SIG-M5 (cell line): ENCODE results near the gene KIAA0825.

ENCODE experiments used
- DNase-seq: peaks from one replicate; lab custom pipeline; 2025; lab: John Stamatoyannopoulos, UW

KIAA0825 gene

GRCh38 chr5:94308442-94308841, 310.0 kb downstream of the KIAA0825 start:
- no peak for DNase-seq

- DNase-seq: no peak
Observed at GRCh38 chr5:94304146-94304545, 314.3 kb downstream of the KIAA0825 start.

GRCh38 chr5:94288937-94289336, 329.5 kb downstream of the KIAA0825 start:
- no peak for DNase-seq

GRCh38 chr5:94285984-94286383, 332.4 kb downstream of the KIAA0825 start:
- no peak for DNase-seq

GRCh38 chr5:94283093-94283492, 335.3 kb downstream of the KIAA0825 start:
- no peak for DNase-seq

- DNase-seq: no peak
Observed at GRCh38 chr5:94281236-94281801, 337.1 kb downstream of the KIAA0825 start.

GRCh38 chr5:94276751-94277150, 341.7 kb downstream of the KIAA0825 start:
- DNase-seq: no peak

GRCh38 chr5:94276048-94276447, 342.4 kb downstream of the KIAA0825 start:
- no peak for DNase-seq

- DNase-seq: no peak
Observed at GRCh38 chr5:94274707-94275106, 343.7 kb downstream of the KIAA0825 start.

- no peak for DNase-seq
Observed at GRCh38 chr5:94268226-94268625, 350.2 kb downstream of the KIAA0825 start.

GRCh38 chr5:94267350-94267899, 351.0 kb downstream of the KIAA0825 start:
- no peak for DNase-seq

GRCh38 chr5:94266170-94266569, 352.2 kb downstream of the KIAA0825 start:
- DNase-seq: no peak

GRCh38 chr5:94263068-94263467, 355.3 kb downstream of the KIAA0825 start:
- DNase-seq: no peak

GRCh38 chr5:94260096-94260495, 358.3 kb downstream of the KIAA0825 start:
- no peak for DNase-seq

GRCh38 chr5:94254214-94254613, 364.2 kb downstream of the KIAA0825 start:
- DNase-seq: no peak

GRCh38 chr5:94250985-94251384, 367.4 kb downstream of the KIAA0825 start:
- DNase-seq: no peak

GRCh38 chr5:94249430-94249829, 369.0 kb downstream of the KIAA0825 start:
- no peak for DNase-seq

- DNase-seq: no peak
Observed at GRCh38 chr5:94248175-94248875, 370.1 kb downstream of the KIAA0825 start.

GRCh38 chr5:94245608-94246007, 372.8 kb downstream of the KIAA0825 start:
- no peak for DNase-seq

- no peak for DNase-seq
Observed at GRCh38 chr5:94244921-94245320, 373.5 kb downstream of the KIAA0825 start.

GRCh38 chr5:94243612-94244011, 374.8 kb downstream of the KIAA0825 start:
- no peak for DNase-seq

- DNase-seq: no peak
Observed at GRCh38 chr5:94240993-94241651, 377.3 kb downstream of the KIAA0825 start.

GRCh38 chr5:94240596-94240992, 377.8 kb downstream of the KIAA0825 start:
- no peak for DNase-seq
